ENCODE results near the gene SAXO1. TPM values are rescaled to one million over a fixed set of nuclear protein-coding genes. Genes with fewer than 3 reads are reported as not detected.

SAXO1 gene
- total and polyA plus RNA-seq, 7 donors = 0.08 to 1.9 (median 0.38) TPM; not detected in 4

- WGBS, 3 donors = 78 to 91% (median 84%) methylated on average over 2 of the region's 2 CpGs
- Histone ChIP-seq H3K4me1 (no peaks in the 10 kb centered on the region), H3K9me3 (peaks cover 11% of the 10 kb centered on the region), H3K36me3 (ENCODE audit: insufficient read depth in 1 of 2, low read depth in 1 of 2) (no peaks in the 10 kb centered on the region), H3K27ac (no peak overlapping the region), H3K27me3 (ENCODE audit: insufficient read depth in 3 of 3, low read length in 2 of 3) (no peaks in the 10 kb centered on the region), H3K4me3 (no peak overlapping the region)
- ATAC-seq (no peak), DNase-seq (no peak)
- no peak for TF ChIP-seq CTCF (IDR thresholded peaks at IDR 0.05)
- intact Hi-C loops (cut with DNase I) = no loop called here
Measured at GRCh38 chr9:18896531-18897179, 136.4 kb downstream of the SAXO1 start.

DNA sequence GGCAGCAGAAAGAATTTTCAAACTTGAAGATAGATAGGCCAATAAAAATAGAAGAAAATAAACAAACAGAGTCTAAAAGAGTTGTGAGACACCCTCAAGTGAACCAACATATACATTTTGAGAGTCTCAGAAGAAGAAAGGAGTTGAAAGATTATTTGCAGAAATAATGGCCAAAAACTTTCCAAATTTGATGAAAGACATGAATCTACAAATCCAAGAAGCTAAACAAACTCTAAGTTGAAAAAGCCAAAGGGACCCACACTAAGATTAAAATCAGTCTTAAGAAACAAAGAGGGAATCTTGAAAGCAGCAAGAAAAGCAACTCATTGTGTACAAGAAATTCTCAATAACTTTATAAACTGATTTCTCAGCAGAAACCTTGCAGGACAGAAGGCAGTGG lies 137.0 kb downstream of the SAXO1 start:
- intact Hi-C loops (cut with DNase I) = no loop called here
- TF ChIP-seq CTCF (IDR thresholded peaks at IDR 0.05) = no peak
- Histone ChIP-seq H3K9me3 (peaks cover 11% of the 10 kb centered on the region), H3K36me3 (ENCODE audit: insufficient read depth in 1 of 2, low read depth in 1 of 2) (no peaks in the 10 kb centered on the region), H3K4me3 (no peak overlapping the region), H3K27ac (no peak overlapping the region), H3K27me3 (ENCODE audit: insufficient read depth in 3 of 3, low read length in 2 of 3) (no peaks in the 10 kb centered on the region), H3K4me1 (no peaks in the 10 kb centered on the region)
- no peak for DNase-seq
- no peak for ATAC-seq

- Histone ChIP-seq H3K27me3 (ENCODE audit: insufficient read depth in 3 of 3, low read length in 2 of 3) (no peaks in the 10 kb centered on the region), H3K27ac (no peak overlapping the region), H3K4me3 (no peak overlapping the region), H3K36me3 (ENCODE audit: insufficient read depth in 1 of 2, low read depth in 1 of 2) (no peaks in the 10 kb centered on the region), H3K9me3 (peaks cover 11% of the 10 kb centered on the region), H3K4me1 (no peaks in the 10 kb centered on the region)
- 93 to 98% (median 97%) methylated on average over 1 of the region's 1 CpG for WGBS, 3 donors
- TF ChIP-seq CTCF (IDR thresholded peaks at IDR 0.05) = no peak
- ATAC-seq = no peak
- intact Hi-C loops (cut with DNase I) = no loop called here
- DNase-seq = no peak
Measured at GRCh38 chr9:18893491-18893890, 139.5 kb downstream of the SAXO1 start.

DNA sequence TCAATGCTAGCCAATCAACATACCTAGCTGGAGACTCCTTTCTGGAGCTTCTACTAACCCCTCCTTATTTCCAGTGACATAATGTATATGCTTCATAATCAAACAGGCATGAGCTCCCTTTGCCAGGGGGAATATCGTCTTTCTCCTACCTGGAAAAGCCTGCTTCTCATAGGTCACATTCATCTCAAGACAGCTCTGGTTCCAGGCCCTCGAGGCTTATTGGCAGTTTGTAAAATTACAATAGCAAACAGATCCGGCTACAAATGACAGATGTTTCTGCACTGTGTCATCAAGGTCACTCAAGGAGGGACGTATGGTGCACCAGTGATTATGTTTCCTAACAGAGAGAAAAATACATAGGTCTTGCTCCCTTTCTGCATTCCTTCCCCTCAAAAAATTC lies 140.0 kb downstream of the SAXO1 start:
- WGBS, 3 donors = 56 to 72% (median 59%) methylated on average over 4 of the region's 4 CpGs
- H3K4me3 ChIP-seq = no peak overlapping the region
- no peak overlapping the region for H3K27ac ChIP-seq
- peaks cover 11% of the 10 kb centered on the region for H3K9me3 ChIP-seq
- no peak for TF ChIP-seq CTCF (IDR thresholded peaks at IDR 0.05)
- no peaks in the 10 kb centered on the region for H3K36me3 ChIP-seq (ENCODE audit: insufficient read depth in 1 of 2, low read depth in 1 of 2)
- no peaks in the 10 kb centered on the region for H3K27me3 ChIP-seq (ENCODE audit: insufficient read depth in 3 of 3, low read length in 2 of 3)
- intact Hi-C loops (cut with DNase I) = no loop called here
- ATAC-seq = no peak
- no peak for DNase-seq
- no peaks in the 10 kb centered on the region for H3K4me1 ChIP-seq
